GM12878 (cell line): ENCODE results near the gene RASD1. TPM values are rescaled to one million over a fixed set of nuclear protein-coding genes. Genes with fewer than 3 reads are reported as not detected.
A peak's percentile ranks its signal among the peaks of the same experiment; 100 is the strongest.

ENCODE experiments used
- CREM ChIP-seq: IDR thresholded peaks from 2 replicates; pipeline ENCODE4 v1.6.1; 2014; ENCODE audit warnings: antibody characterized with exemption, low read depth
- PAX8 ChIP-seq: fragments of 450-650 bp; IDR thresholded peaks from 2 replicates; pipeline ENCODE4 v1.6.1; 2017; ENCODE audit warnings: mild to moderate bottlenecking, moderate library complexity
- RB1 ChIP-seq: fragments of 450-650 bp; formaldehyde crosslinking; IDR thresholded peaks from 2 replicates; pipeline ENCODE4 v1.6.1; 2017; ENCODE audit warnings: mild to moderate bottlenecking, borderline replicate concordance
- RCOR1 ChIP-seq: conservative IDR thresholded peaks from 2 replicates; pipeline ENCODE4 v1.6.1; 2012; ENCODE audit warnings: low read depth, low read length, improper control_type of control experiment
- polyA plus RNA-seq, 11 experiments: library from polyadenylated mRNA; depleted of rRNA in 4 of 11; unstranded in 6 of 11; stranded (reverse) in 5 of 11; fragments of >200 nt; fragmentation: Nextera tagmentation in 4 of 11; fragmentation: Illumina TruSeq in 1 of 11; extraction: Ambion mirVana in 4 of 11; extraction: Trizol in 1 of 11; gene quantifications; 1 replicate in 1 of 11; 2 replicates in 10 of 11; pipeline versions ENCODE4 v1.2.1 to v1.2.3, GENCODE V29; 2011 to 2016; ENCODE audit warnings: inconsistent platforms in 2 of 11, missing spikeins in 2 of 11, low read depth in 1 of 11
- total RNA-seq, 4 experiments: library from RNA; depleted of rRNA in 3 of 4; stranded (reverse); fragments of >200 nt in 3 of 4; fragmentation: Illumina TruSeq in 1 of 4; extraction: Trizol in 1 of 4; gene quantifications; 2 replicates each; pipeline versions ENCODE4 v1.2.1 to v1.2.3, GENCODE V29; 2013 to 2021
- TF ChIP-seq, protein P1 (sequence below): fragments of 450-650 bp; IDR thresholded peaks from 2 replicates; pipeline ENCODE4 v1.6.1; 2016; ENCODE audit warnings: mild to moderate bottlenecking, moderate library complexity, borderline replicate concordance
- TF ChIP-seq, protein P2 (sequence below): fragments of 450-650 bp; IDR thresholded peaks from 2 replicates; pipeline ENCODE4 v1.6.1; 2018; ENCODE audit warnings: mild to moderate bottlenecking, low read depth, moderate library complexity; ENCODE audit not compliant: partially characterized antibody
- TF ChIP-seq, protein P3 (sequence below): IDR thresholded peaks from 2 replicates; pipeline ENCODE4 v1.6.1; 2012; ENCODE audit warnings: low read depth, low read length, improper control_type of control experiment
- TF ChIP-seq, protein P4 (sequence below): fragments of 450-650 bp; IDR thresholded peaks from 2 replicates; pipeline ENCODE4 v1.6.1; 2017; ENCODE audit warnings: borderline replicate concordance
- TF ChIP-seq, protein P5 (sequence below): IDR thresholded peaks from 2 replicates; pipeline ENCODE4 v1.6.1; 2012; ENCODE audit warnings: low read depth, low read length, improper control_type of control experiment
- TF ChIP-seq, protein P6 (sequence below): fragments of 450-650 bp; IDR thresholded peaks from 2 replicates; pipeline ENCODE4 v1.6.1; 2017; ENCODE audit warnings: low read depth, mild to moderate bottlenecking, moderate library complexity
- TF ChIP-seq, protein P7 (sequence below): fragments of 450-650 bp; IDR thresholded peaks from 2 replicates; pipeline ENCODE4 v1.6.1; 2017; ENCODE audit warnings: mild to moderate bottlenecking, low read depth, inconsistent platforms; ENCODE audit not compliant: poor library complexity, severe bottlenecking

RASD1 gene
- total and polyA plus RNA-seq, 10 of the 15 experiments (the other 5 are each of a cell fraction or from before 2014, with no cell fraction given) = 0.14 to 0.33 TPM; not detected in 8

DNA sequence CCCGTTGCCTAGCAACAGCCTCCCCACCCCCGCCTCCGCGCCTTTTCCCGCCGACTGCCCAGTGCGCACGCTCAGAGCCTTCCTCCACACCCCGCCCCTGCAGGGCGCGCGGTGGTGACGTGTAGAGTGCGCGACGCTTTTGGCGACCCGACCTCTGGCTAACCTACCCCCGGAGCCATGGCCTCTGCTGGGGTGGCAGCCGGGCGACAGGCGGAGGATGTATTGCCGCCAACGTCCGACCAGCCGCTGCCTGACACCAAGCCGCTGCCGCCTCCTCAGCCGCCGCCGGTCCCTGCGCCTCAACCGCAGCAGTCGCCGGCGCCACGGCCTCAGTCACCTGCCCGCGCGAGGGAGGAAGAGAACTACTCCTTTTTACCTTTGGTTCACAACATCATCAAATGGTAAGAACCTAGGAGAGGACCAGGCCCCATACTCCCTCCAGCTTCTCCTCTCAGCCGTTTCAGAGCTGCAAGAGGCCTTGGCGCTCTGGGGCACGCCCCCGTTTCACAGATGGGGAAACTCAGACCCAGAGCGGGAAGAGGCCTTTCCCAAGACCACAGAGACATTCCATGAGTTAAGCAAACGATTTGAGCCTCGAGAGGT, 19.2 kb downstream of the RASD1 start, which contains the start of gene MED9 (continued):
- TF ChIP-seq, protein P1, sequence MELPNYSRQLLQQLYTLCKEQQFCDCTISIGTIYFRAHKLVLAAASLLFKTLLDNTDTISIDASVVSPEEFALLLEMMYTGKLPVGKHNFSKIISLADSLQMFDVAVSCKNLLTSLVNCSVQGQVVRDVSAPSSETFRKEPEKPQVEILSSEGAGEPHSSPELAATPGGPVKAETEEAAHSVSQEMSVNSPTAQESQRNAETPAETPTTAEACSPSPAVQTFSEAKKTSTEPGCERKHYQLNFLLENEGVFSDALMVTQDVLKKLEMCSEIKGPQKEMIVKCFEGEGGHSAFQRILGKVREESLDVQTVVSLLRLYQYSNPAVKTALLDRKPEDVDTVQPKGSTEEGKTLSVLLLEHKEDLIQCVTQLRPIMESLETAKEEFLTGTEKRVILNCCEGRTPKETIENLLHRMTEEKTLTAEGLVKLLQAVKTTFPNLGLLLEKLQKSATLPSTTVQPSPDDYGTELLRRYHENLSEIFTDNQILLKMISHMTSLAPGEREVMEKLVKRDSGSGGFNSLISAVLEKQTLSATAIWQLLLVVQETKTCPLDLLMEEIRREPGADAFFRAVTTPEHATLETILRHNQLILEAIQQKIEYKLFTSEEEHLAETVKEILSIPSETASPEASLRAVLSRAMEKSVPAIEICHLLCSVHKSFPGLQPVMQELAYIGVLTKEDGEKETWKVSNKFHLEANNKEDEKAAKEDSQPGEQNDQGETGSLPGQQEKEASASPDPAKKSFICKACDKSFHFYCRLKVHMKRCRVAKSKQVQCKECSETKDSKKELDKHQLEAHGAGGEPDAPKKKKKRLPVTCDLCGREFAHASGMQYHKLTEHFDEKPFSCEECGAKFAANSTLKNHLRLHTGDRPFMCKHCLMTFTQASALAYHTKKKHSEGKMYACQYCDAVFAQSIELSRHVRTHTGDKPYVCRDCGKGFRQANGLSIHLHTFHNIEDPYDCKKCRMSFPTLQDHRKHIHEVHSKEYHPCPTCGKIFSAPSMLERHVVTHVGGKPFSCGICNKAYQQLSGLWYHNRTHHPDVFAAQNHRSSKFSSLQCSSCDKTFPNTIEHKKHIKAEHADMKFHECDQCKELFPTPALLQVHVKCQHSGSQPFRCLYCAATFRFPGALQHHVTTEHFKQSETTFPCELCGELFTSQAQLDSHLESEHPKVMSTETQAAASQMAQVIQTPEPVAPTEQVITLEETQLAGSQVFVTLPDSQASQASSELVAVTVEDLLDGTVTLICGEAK = no peak
- TF ChIP-seq RCOR1 (0 out of 2 replicates have a peak, but pooled peaks have one; percentile 37), CREM (peak; percentile 100), PAX8 (no peak), RB1 (peak; percentile 69; the same call in 1 of the 2 replicates)
- TF ChIP-seq, protein P2, sequence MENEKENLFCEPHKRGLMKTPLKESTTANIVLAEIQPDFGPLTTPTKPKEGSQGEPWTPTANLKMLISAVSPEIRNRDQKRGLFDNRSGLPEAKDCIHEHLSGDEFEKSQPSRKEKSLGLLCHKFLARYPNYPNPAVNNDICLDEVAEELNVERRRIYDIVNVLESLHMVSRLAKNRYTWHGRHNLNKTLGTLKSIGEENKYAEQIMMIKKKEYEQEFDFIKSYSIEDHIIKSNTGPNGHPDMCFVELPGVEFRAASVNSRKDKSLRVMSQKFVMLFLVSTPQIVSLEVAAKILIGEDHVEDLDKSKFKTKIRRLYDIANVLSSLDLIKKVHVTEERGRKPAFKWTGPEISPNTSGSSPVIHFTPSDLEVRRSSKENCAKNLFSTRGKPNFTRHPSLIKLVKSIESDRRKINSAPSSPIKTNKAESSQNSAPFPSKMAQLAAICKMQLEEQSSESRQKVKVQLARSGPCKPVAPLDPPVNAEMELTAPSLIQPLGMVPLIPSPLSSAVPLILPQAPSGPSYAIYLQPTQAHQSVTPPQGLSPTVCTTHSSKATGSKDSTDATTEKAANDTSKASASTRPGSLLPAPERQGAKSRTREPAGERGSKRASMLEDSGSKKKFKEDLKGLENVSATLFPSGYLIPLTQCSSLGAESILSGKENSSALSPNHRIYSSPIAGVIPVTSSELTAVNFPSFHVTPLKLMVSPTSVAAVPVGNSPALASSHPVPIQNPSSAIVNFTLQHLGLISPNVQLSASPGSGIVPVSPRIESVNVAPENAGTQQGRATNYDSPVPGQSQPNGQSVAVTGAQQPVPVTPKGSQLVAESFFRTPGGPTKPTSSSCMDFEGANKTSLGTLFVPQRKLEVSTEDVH = no peak
- TF ChIP-seq, protein P3, sequence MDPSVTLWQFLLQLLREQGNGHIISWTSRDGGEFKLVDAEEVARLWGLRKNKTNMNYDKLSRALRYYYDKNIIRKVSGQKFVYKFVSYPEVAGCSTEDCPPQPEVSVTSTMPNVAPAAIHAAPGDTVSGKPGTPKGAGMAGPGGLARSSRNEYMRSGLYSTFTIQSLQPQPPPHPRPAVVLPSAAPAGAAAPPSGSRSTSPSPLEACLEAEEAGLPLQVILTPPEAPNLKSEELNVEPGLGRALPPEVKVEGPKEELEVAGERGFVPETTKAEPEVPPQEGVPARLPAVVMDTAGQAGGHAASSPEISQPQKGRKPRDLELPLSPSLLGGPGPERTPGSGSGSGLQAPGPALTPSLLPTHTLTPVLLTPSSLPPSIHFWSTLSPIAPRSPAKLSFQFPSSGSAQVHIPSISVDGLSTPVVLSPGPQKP = 0 out of 2 replicates have a peak, but pooled peaks have one; percentile 33
- TF ChIP-seq, protein P4, sequence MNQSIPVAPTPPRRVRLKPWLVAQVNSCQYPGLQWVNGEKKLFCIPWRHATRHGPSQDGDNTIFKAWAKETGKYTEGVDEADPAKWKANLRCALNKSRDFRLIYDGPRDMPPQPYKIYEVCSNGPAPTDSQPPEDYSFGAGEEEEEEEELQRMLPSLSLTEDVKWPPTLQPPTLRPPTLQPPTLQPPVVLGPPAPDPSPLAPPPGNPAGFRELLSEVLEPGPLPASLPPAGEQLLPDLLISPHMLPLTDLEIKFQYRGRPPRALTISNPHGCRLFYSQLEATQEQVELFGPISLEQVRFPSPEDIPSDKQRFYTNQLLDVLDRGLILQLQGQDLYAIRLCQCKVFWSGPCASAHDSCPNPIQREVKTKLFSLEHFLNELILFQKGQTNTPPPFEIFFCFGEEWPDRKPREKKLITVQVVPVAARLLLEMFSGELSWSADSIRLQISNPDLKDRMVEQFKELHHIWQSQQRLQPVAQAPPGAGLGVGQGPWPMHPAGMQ = no peak
- TF ChIP-seq, protein P5, sequence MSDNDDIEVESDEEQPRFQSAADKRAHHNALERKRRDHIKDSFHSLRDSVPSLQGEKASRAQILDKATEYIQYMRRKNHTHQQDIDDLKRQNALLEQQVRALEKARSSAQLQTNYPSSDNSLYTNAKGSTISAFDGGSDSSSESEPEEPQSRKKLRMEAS = peak; percentile 50; the same call in 1 of the 2 replicates
- TF ChIP-seq, protein P6, sequence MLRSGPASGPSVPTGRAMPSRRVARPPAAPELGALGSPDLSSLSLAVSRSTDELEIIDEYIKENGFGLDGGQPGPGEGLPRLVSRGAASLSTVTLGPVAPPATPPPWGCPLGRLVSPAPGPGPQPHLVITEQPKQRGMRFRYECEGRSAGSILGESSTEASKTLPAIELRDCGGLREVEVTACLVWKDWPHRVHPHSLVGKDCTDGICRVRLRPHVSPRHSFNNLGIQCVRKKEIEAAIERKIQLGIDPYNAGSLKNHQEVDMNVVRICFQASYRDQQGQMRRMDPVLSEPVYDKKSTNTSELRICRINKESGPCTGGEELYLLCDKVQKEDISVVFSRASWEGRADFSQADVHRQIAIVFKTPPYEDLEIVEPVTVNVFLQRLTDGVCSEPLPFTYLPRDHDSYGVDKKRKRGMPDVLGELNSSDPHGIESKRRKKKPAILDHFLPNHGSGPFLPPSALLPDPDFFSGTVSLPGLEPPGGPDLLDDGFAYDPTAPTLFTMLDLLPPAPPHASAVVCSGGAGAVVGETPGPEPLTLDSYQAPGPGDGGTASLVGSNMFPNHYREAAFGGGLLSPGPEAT = peak; percentile 77
- TF ChIP-seq, protein P7, sequence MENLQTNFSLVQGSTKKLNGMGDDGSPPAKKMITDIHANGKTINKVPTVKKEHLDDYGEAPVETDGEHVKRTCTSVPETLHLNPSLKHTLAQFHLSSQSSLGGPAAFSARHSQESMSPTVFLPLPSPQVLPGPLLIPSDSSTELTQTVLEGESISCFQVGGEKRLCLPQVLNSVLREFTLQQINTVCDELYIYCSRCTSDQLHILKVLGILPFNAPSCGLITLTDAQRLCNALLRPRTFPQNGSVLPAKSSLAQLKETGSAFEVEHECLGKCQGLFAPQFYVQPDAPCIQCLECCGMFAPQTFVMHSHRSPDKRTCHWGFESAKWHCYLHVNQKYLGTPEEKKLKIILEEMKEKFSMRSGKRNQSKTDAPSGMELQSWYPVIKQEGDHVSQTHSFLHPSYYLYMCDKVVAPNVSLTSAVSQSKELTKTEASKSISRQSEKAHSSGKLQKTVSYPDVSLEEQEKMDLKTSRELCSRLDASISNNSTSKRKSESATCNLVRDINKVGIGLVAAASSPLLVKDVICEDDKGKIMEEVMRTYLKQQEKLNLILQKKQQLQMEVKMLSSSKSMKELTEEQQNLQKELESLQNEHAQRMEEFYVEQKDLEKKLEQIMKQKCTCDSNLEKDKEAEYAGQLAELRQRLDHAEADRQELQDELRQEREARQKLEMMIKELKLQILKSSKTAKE = no peak
